ENCODE results near the gene SVIL.

The SVIL gene

GRCh38 chr10:29663718-29664117 is 28.9 kb upstream of the SVIL start:
- TF ChIP-seq CTCF (conservative IDR thresholded peaks at IDR 0.05; ENCODE audit: low read depth, low read length) = no peak
- H3K4me2 ChIP-seq = no peak overlapping the region
- H3K4me1 ChIP-seq (ENCODE audit: low read depth, poor library complexity, severe bottlenecking) = peaks cover 22% of the 10 kb centered on the region
- H3K4me3 ChIP-seq (IDR thresholded peaks at IDR 0.05; ENCODE audit: insufficient read depth, low read depth, low read length) = no peak overlapping the region
- no peaks in the 10 kb centered on the region for H3K79me2 ChIP-seq (ENCODE audit: insufficient read depth, low read depth)
- no peak overlapping the region for H3K9ac ChIP-seq
- no peaks in the 10 kb centered on the region for H4K20me1 ChIP-seq (ENCODE audit: insufficient read depth)
- H3K36me3 ChIP-seq (ENCODE audit: insufficient read depth) = no peaks in the 10 kb centered on the region
- H3K27ac ChIP-seq = no peak overlapping the region
- H3K27me3 ChIP-seq (ENCODE audit: insufficient read depth, low read depth) = no peaks in the 10 kb centered on the region
- H2AFZ ChIP-seq (ENCODE audit: low read depth) = no peak overlapping the region

GRCh38 chr10:29658984-29659965 is 24.5 kb upstream of the SVIL start:
- Histone ChIP-seq H3K27me3 (ENCODE audit: insufficient read depth, low read depth) (no peaks in the 10 kb centered on the region), H3K4me2 (peak overlapping the region; percentile 62), H2AFZ (ENCODE audit: low read depth) (no peak overlapping the region)

GRCh38 chr10:29657719-29658274 is 23.0 kb upstream of the SVIL start:
- H3K27me3 ChIP-seq (ENCODE audit: insufficient read depth, low read depth) = no peaks in the 10 kb centered on the region
- H3K4me2 ChIP-seq = peak overlapping the region; percentile 62; the same call in 1 of the 2 replicates
- H3K79me2 ChIP-seq (ENCODE audit: insufficient read depth, low read depth) = no peaks in the 10 kb centered on the region
- no peak overlapping the region for H3K4me3 ChIP-seq (IDR thresholded peaks at IDR 0.05; ENCODE audit: insufficient read depth, low read depth, low read length)
- H2AFZ ChIP-seq (ENCODE audit: low read depth) = no peak overlapping the region
- no peaks in the 10 kb centered on the region for H4K20me1 ChIP-seq (ENCODE audit: insufficient read depth)
- peaks cover 37% of the 10 kb centered on the region for H3K4me1 ChIP-seq (ENCODE audit: low read depth, poor library complexity, severe bottlenecking)
- no peaks in the 10 kb centered on the region for H3K36me3 ChIP-seq (ENCODE audit: insufficient read depth)
- no peak overlapping the region for H3K27ac ChIP-seq
- no peak overlapping the region for H3K9ac ChIP-seq
- TF ChIP-seq CTCF (conservative IDR thresholded peaks at IDR 0.05; ENCODE audit: low read depth, low read length) = no peak

More at GRCh38 chr10:29658984-29659965, 24.5 kb upstream of the SVIL start:
- H3K9ac ChIP-seq = peak overlapping the region; percentile 45; the same call in 1 of the 2 replicates
- H3K79me2 ChIP-seq (ENCODE audit: insufficient read depth, low read depth) = no peaks in the 10 kb centered on the region
- peaks cover 37% of the 10 kb centered on the region for H3K4me1 ChIP-seq (ENCODE audit: low read depth, poor library complexity, severe bottlenecking)
- no peaks in the 10 kb centered on the region for H3K36me3 ChIP-seq (ENCODE audit: insufficient read depth)
- H4K20me1 ChIP-seq (ENCODE audit: insufficient read depth) = no peaks in the 10 kb centered on the region
- H3K27ac ChIP-seq = peak overlapping the region; percentile 85
- H3K4me3 ChIP-seq (IDR thresholded peaks at IDR 0.05; ENCODE audit: insufficient read depth, low read depth, low read length) = no peak overlapping the region
- TF ChIP-seq CTCF (conservative IDR thresholded peaks at IDR 0.05; ENCODE audit: low read depth, low read length) = peak; percentile 38

DNA sequence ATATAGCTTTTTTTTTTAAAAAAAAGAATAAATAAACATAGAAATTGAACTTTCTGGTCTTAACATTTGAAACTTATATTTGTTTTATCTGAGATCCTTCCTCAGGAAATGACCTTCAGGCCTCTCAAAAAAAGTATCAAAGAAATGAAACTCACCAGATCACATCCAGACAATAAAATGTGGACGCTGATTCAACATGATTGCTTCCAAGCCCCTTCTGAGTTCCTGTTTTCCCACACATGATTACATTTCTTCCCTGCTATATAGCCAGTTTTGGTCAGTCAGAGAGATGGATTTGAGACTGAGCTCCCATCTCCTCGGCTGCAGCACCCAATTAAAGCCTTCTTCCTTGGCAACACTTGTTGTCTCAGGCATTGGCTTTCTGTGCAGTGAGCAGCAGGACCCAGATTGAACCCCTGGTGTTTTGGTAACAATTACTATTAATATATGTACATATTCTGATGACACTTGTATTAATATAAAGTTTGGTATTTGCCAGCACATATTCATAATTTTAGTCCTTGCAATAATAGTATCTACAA is 21.8 kb upstream of the SVIL start:
- H3K79me2 ChIP-seq (ENCODE audit: insufficient read depth, low read depth) = no peaks in the 10 kb centered on the region
- H4K20me1 ChIP-seq (ENCODE audit: insufficient read depth) = no peaks in the 10 kb centered on the region
- H3K27ac ChIP-seq = no peak overlapping the region
- H3K36me3 ChIP-seq (ENCODE audit: insufficient read depth) = no peaks in the 10 kb centered on the region
- H3K4me2 ChIP-seq = no peak overlapping the region
- no peaks in the 10 kb centered on the region for H3K27me3 ChIP-seq (ENCODE audit: insufficient read depth, low read depth)
- H3K9ac ChIP-seq = no peak overlapping the region
- no peak overlapping the region for H2AFZ ChIP-seq (ENCODE audit: low read depth)
- peaks cover 37% of the 10 kb centered on the region for H3K4me1 ChIP-seq (ENCODE audit: low read depth, poor library complexity, severe bottlenecking)
- no peak overlapping the region for H3K4me3 ChIP-seq (IDR thresholded peaks at IDR 0.05; ENCODE audit: insufficient read depth, low read depth, low read length)
- no peak for TF ChIP-seq CTCF (conservative IDR thresholded peaks at IDR 0.05; ENCODE audit: low read depth, low read length)
